Measurements from ENCODE around the gene PCNX1. TPM values are rescaled to one million over a fixed set of nuclear protein-coding genes. Genes with fewer than 3 reads are reported as not detected.

The PCNX1 gene
- total and polyA plus RNA-seq, 9 of the 15 experiments (the other 6 are each of a cell fraction or from before 2014, with no cell fraction given) = 0.30 to 4.5 (median 2.3) TPM

DNA sequence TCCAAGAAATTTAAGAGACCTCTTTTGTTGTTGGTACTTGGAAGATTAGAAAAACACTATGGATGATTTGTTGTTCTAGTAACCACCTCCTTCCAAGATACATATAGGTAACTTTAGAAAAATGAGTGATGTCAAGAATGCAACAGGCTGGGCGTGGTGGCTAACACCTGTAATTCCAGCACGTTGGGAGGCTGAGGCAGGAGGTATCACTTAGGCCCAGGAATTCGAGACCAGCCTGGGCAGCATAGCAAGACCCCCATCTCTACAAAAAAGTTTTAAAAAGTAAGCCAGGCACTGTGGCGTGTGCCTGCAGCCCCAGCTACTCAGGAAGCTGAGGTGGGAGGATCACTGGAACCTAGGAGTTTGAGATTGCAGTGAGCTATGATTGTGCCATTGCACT, 97.8 kb downstream of the PCNX1 start:
- Histone ChIP-seq H3K9me3 (replicated peaks; ENCODE audit: control insufficient read depth, insufficient read depth, low read depth, low read length) (no peaks in the 10 kb centered on the region), H3K79me2 (ENCODE audit: control insufficient read depth, insufficient read depth, low read length) (no peaks in the 10 kb centered on the region), H3K4me1 (replicated peaks in 1 of 2; ENCODE audit: control insufficient read depth in 2 of 2, insufficient read depth in 2 of 2, low read length in 2 of 2) (no peaks in the 10 kb centered on the region), H3K9ac (ENCODE audit: insufficient read depth in 1 of 2, low read depth in 2 of 2, low read length in 2 of 2) (no peak overlapping the region), H3K9me1 (ENCODE audit: control insufficient read depth, insufficient read depth, low read length) (no peaks in the 10 kb centered on the region), H3K27ac (ENCODE audit: extremely low read depth, low read depth, low read length) (no peak overlapping the region), H3K36me3 (ENCODE audit: control insufficient read depth, insufficient read depth, low read length) (no peaks in the 10 kb centered on the region), H3K4me3 (no peak overlapping the region), H3K27me3 (ENCODE audit: control insufficient read depth in 2 of 2, insufficient read depth in 2 of 2, low read length in 2 of 2) (no peaks in the 10 kb centered on the region), H2AFZ (ENCODE audit: low read depth, low read length) (no peak overlapping the region), H4K20me1 (replicated peaks; ENCODE audit: control insufficient read depth, insufficient read depth, low read length) (no peaks in the 10 kb centered on the region), H3K4me2 (ENCODE audit: insufficient read depth, low read length) (no peak overlapping the region)
- no TSS peak for BruUV-seq (replicated peaks)
- in situ Hi-C loops (cut with MboI) (no loop called here), intact Hi-C loops (cut with micrococcal nuclease) (no loop called here)
- ATAC-seq = no peak
- 8% methylated on average over 2 of the region's 4 CpGs for WGBS (ENCODE audit: insufficient coverage, low coverage, missing lambda C conversion rate)
- ChIA-PET CTCF (ENCODE audit: low intra/inter-chr PET ratio) (no interaction called here), POLR2A (no interaction called here)
- FAIRE-seq = no peak
- no peak for DNase-seq (ENCODE audit: extremely low read depth in 1 of 4, low spot score in 3 of 4)
- TF ChIP-seq LCOR (CRISPR knock-in tag; IDR thresholded peaks at IDR 0.05) = no peak
- no peak for TF ChIP-seq KLF10 (CRISPR knock-in tag; IDR thresholded peaks at IDR 0.05)
- TF ChIP-seq, protein P1, sequence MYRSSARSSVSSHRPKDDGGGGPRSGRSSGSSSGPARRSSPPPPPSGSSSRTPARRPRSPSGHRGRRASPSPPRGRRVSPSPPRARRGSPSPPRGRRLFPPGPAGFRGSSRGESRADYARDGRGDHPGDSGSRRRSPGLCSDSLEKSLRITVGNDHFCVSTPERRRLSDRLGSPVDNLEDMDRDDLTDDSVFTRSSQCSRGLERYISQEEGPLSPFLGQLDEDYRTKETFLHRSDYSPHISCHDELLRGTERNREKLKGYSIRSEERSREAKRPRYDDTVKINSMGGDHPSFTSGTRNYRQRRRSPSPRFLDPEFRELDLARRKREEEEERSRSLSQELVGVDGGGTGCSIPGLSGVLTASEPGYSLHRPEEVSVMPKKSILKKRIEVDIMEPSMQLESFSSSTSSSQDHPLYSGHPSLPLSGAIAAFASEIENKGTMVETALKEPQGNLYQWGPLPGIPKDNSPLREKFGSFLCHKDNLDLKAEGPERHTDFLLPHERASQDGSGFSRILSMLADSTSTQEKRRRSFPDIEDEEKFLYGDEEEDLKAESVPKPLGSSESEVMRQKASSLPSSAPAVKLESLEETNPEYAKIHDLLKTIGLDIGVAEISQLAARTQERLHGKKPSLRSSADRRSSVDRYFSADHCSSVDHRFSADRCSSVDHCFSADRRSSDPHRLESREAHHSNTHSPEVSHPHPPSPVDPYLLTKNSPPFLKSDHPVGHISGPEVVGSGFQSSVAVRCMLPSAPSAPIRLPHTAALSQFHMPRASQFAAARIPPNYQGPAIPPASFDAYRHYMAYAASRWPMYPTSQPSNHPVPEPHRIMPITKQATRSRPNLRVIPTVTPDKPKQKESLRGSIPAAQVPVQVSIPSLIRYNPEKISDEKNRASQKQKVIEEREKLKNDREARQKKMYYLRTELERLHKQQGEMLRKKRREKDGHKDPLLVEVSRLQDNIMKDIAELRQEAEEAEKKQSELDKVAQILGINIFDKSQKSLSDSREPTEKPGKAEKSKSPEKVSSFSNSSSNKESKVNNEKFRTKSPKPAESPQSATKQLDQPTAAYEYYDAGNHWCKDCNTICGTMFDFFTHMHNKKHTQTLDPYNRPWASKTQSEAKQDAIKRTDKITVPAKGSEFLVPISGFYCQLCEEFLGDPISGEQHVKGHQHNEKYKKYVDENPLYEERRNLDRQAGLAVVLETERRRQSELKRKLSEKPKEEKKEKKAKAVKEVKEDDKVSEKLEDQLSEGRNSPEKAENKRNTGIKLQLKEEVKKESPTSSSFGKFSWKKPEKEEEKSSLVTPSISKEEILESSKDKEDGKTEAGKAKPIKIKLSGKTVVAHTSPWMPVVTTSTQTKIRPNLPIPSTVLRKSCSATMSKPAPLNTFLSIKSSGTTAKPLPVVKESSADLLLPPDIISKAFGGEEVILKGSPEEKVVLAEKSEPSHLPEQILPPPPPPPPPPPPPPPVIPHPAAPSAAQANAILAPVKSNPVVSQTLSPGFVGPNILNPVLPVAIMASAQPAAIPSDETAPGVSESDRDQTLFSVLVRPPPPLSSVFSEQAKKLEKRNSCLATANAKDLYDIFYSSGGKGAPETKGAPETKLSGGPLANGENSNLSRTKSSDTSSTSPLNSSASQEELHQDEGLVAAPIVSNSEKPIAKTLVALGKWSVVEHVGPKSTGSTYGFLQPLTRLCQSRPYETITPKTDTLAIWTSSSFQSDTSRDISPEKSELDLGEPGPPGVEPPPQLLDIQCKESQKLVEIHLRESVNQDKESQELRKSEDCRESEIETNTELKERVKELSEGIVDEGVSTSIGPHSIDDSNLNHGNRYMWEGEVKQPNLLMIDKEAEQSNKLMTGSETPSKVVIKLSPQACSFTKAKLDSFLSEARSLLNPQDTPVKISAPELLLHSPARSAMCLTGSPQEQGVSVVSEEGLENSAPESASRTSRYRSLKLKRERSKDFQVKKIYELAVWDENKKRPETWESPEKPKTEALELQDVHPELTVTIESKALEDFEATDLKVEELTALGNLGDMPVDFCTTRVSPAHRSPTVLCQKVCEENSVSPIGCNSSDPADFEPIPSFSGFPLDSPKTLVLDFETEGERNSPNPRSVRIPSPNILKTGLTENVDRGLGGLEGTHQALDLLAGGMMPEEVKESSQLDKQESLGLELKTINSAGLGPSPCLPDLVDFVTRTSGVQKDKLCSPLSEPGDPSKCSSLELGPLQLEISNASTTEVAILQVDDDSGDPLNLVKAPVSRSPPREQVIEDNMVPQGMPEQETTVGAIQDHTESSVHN (IDR thresholded peaks at IDR 0.05; ENCODE audit: borderline replicate concordance in 1 of 2, low read depth in 1 of 2) = no peak
- no peak for TF ChIP-seq HNRNPK (IDR thresholded peaks at IDR 0.05; ENCODE audit: low read depth, low read length, poor library complexity, severe bottlenecking)
- TF ChIP-seq, protein P2, sequence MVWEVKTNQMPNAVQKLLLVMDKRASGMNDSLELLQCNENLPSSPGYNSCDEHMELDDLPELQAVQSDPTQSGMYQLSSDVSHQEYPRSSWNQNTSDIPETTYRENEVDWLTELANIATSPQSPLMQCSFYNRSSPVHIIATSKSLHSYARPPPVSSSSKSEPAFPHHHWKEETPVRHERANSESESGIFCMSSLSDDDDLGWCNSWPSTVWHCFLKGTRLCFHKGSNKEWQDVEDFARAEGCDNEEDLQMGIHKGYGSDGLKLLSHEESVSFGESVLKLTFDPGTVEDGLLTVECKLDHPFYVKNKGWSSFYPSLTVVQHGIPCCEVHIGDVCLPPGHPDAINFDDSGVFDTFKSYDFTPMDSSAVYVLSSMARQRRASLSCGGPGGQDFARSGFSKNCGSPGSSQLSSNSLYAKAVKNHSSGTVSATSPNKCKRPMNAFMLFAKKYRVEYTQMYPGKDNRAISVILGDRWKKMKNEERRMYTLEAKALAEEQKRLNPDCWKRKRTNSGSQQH (CRISPR knock-in tag; IDR thresholded peaks at IDR 0.05) = no peak
- TF ChIP-seq POLR2AphosphoS2 (IDR thresholded peaks at IDR 0.05; ENCODE audit: low read length) = no peak
- TF ChIP-seq, protein P3, sequence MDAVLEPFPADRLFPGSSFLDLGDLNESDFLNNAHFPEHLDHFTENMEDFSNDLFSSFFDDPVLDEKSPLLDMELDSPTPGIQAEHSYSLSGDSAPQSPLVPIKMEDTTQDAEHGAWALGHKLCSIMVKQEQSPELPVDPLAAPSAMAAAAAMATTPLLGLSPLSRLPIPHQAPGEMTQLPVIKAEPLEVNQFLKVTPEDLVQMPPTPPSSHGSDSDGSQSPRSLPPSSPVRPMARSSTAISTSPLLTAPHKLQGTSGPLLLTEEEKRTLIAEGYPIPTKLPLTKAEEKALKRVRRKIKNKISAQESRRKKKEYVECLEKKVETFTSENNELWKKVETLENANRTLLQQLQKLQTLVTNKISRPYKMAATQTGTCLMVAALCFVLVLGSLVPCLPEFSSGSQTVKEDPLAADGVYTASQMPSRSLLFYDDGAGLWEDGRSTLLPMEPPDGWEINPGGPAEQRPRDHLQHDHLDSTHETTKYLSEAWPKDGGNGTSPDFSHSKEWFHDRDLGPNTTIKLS (IDR thresholded peaks at IDR 0.05; ENCODE audit: borderline replicate concordance, low read depth) = no peak
- TF ChIP-seq NCOR1 (IDR thresholded peaks at IDR 0.05) = no peak
- no peak for TF ChIP-seq ZBTB8A (IDR thresholded peaks at IDR 0.05; ENCODE audit: partially characterized antibody)
- TF ChIP-seq ZFX (CRISPR knock-in tag; IDR thresholded peaks at IDR 0.05) = no peak
- no peak for TF ChIP-seq TCF15 (CRISPR knock-in tag; IDR thresholded peaks at IDR 0.05)
- no peak for TF ChIP-seq EHMT2 (IDR thresholded peaks at IDR 0.05)
